Panc1 (cell line): ENCODE data around the gene RHBDD1. TPM values are rescaled to one million over a fixed set of nuclear protein-coding genes. Genes with fewer than 3 reads are reported as not detected.

Source experiments
- ATAC-seq: fragments of 200-7000 bp; cut with Tn5 transposase; 2 replicates; pipeline ENCODE4 v1.9.1; 2020; ENCODE audit warnings: mild to moderate bottlenecking, moderate library complexity
- BruUV-seq: library from RNA; stranded (reverse); fragments of 400-500 nt; replicated peaks from 2 replicates; lab custom pipeline; 2021; lab: Mats Ljungman, UMichigan
- CTCF ChIA-PET: fragments of 300-600 bp; sonication (Branson Sonifier 250); formaldehyde crosslinking; loops from one replicate; lab custom pipeline; 2022; ENCODE audit warnings: antibody characterized with exemption; lab: Charles Lee
- POLR2A ChIA-PET: fragments of 300-600 bp; sonication (Branson Sonifier 250); formaldehyde crosslinking; loops from one replicate; lab custom pipeline; 2022; ENCODE audit warnings: antibody characterized with exemption; lab: Charles Lee
- DNase-seq: peaks from one replicate; pipeline ENCODE4 v3.0.0-alpha.2; 2010; ENCODE audit warnings: low read depth, low spot score
- H3K27ac ChIP-seq: 2 replicates; pipeline ENCODE4 v1.5.1; 2011; ENCODE audit warnings: mild to moderate bottlenecking, low read length, inconsistent platforms
- H3K27me3 ChIP-seq: fragments of 200-500 bp; sonication (Bioruptor generic); 2 replicates; pipeline ENCODE4 v1.6.0; 2014; ENCODE audit warnings: low read length, inconsistent platforms; ENCODE audit not compliant: control insufficient read depth, insufficient read depth
- H3K36me3 ChIP-seq: fragments of 200-500 bp; sonication (Bioruptor generic); 2 replicates; pipeline ENCODE4 v1.5.1; 2014; ENCODE audit warnings: inconsistent platforms, mild to moderate bottlenecking, low read length, moderate library complexity; ENCODE audit not compliant: control insufficient read depth, insufficient read depth
- H3K4me1 ChIP-seq: 2 replicates; pipeline ENCODE4 v1.5.1; 2011; ENCODE audit warnings: inconsistent platforms, mild to moderate bottlenecking, low read length, moderate library complexity; ENCODE audit not compliant: control insufficient read depth, insufficient read depth
- H3K4me3 ChIP-seq, 2 experiments: 2 replicates each; pipeline ENCODE4 v1.5.1; 2011 to 2012; ENCODE audit warnings: low read depth in 2 of 2, low read length in 2 of 2, mild to moderate bottlenecking in 2 of 2, inconsistent platforms in 1 of 2, moderate library complexity in 1 of 2
- H3K9me3 ChIP-seq: fragments of 200-500 bp; sonication (Bioruptor generic); 2 replicates; pipeline ENCODE4 v1.5.1; 2014; ENCODE audit warnings: low read depth, mild to moderate bottlenecking, inconsistent platforms, low read length, moderate library complexity; ENCODE audit not compliant: control insufficient read depth, insufficient read depth
- POLR2AphosphoS5 ChIP-seq: IDR thresholded peaks from 2 replicates; pipeline ENCODE4 v1.6.1; 2012; ENCODE audit warnings: mild to moderate bottlenecking, low read depth, low read length, moderate library complexity
- SIN3A ChIP-seq: IDR thresholded peaks from 2 replicates; pipeline ENCODE4 v1.6.1; 2012; ENCODE audit warnings: low read depth, mild to moderate bottlenecking, low read length, moderate library complexity, borderline replicate concordance; ENCODE audit not compliant: insufficient read depth
- TCF7L2 ChIP-seq: IDR thresholded peaks from 2 replicates; pipeline ENCODE4 v1.6.1; 2011; ENCODE audit warnings: mild to moderate bottlenecking, low read depth, low read length, inconsistent platforms
- in situ Hi-C: cut with HindIII; loops from 2 replicates; pipeline ENCODE4 v1.10.0; 2016; ENCODE audit warnings: low sequenced_read_pairs, low pct_unique_long_range_greater_than_20kb
- intact Hi-C: fragments of 100-400 bp; cut with micrococcal nuclease; formaldehyde crosslinking; loops from one replicate; pipeline ENCODE4 v1.10.0; 2022; ENCODE audit not compliant: unreplicated experiment
- total RNA-seq: library from RNA; stranded (reverse); gene quantifications from one replicate; pipeline ENCODE4 v1.2.1, GENCODE V29; 2021; ENCODE audit not compliant: unreplicated experiment
- TF ChIP-seq, protein P1 (sequence below): fragments of 450-650 bp; IDR thresholded peaks from 2 replicates; pipeline ENCODE4 v1.5.1; 2017; ENCODE audit warnings: mild to moderate bottlenecking
- TF ChIP-seq, protein P2 (sequence below), 2 experiments: IDR thresholded peaks; 2 replicates each; pipeline ENCODE4 v1.6.1; 2011 to 2012; ENCODE audit warnings: low read depth in 2 of 2, control low read depth in 1 of 2, low read length in 1 of 2, mild to moderate bottlenecking in 1 of 2, moderate library complexity in 1 of 2; ENCODE audit not compliant: insufficient read depth in 1 of 2

Gene RHBDD1
- total RNA-seq, 1 experiment from 2014 or later = 25.3 TPM

DNA sequence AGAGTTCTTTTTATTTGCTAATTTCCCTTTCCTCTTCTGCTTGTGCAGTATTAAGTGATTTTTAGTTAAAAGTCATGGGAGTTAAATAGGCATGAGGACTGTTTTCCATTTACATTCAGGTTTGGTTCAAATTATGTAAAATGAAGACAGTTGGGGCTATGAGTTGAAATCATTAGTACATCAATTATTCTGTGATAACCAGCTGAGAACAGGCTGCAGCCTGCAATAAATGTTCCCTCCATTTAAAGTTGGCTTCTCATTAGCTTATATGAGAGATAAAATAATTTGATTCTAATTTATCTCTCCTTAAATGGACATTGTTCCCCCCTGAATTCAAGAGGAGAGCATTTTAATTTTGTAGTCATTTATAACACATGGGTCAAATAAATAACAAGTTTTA is 48.3 kb downstream of the RHBDD1 start:
- ChIA-PET POLR2A (no interaction called here), CTCF (interaction anchor here (0.7 kb wide), 1 partner anchor 47 kb away, joined by 3 read pairs; no protein-coding TSS in a partner anchor)
- Histone ChIP-seq H3K4me3 (no peak overlapping the region), H3K36me3 (no peaks in the 10 kb centered on the region), H3K9me3 (no peaks in the 10 kb centered on the region), H3K27ac (no peak overlapping the region), H3K4me1 (no peaks in the 10 kb centered on the region), H3K27me3 (no peaks in the 10 kb centered on the region)
- no TSS peak for BruUV-seq
- in situ Hi-C loops (no loop called here), intact Hi-C loops (no loop called here)
- DNase-seq (no peak), ATAC-seq (no peak)
- TF ChIP-seq POLR2AphosphoS5 (no peak), SIN3A (no peak), TCF7L2 (no peak)
- TF ChIP-seq, protein P1, sequence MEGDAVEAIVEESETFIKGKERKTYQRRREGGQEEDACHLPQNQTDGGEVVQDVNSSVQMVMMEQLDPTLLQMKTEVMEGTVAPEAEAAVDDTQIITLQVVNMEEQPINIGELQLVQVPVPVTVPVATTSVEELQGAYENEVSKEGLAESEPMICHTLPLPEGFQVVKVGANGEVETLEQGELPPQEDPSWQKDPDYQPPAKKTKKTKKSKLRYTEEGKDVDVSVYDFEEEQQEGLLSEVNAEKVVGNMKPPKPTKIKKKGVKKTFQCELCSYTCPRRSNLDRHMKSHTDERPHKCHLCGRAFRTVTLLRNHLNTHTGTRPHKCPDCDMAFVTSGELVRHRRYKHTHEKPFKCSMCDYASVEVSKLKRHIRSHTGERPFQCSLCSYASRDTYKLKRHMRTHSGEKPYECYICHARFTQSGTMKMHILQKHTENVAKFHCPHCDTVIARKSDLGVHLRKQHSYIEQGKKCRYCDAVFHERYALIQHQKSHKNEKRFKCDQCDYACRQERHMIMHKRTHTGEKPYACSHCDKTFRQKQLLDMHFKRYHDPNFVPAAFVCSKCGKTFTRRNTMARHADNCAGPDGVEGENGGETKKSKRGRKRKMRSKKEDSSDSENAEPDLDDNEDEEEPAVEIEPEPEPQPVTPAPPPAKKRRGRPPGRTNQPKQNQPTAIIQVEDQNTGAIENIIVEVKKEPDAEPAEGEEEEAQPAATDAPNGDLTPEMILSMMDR = no peak
- TF ChIP-seq, protein P2, sequence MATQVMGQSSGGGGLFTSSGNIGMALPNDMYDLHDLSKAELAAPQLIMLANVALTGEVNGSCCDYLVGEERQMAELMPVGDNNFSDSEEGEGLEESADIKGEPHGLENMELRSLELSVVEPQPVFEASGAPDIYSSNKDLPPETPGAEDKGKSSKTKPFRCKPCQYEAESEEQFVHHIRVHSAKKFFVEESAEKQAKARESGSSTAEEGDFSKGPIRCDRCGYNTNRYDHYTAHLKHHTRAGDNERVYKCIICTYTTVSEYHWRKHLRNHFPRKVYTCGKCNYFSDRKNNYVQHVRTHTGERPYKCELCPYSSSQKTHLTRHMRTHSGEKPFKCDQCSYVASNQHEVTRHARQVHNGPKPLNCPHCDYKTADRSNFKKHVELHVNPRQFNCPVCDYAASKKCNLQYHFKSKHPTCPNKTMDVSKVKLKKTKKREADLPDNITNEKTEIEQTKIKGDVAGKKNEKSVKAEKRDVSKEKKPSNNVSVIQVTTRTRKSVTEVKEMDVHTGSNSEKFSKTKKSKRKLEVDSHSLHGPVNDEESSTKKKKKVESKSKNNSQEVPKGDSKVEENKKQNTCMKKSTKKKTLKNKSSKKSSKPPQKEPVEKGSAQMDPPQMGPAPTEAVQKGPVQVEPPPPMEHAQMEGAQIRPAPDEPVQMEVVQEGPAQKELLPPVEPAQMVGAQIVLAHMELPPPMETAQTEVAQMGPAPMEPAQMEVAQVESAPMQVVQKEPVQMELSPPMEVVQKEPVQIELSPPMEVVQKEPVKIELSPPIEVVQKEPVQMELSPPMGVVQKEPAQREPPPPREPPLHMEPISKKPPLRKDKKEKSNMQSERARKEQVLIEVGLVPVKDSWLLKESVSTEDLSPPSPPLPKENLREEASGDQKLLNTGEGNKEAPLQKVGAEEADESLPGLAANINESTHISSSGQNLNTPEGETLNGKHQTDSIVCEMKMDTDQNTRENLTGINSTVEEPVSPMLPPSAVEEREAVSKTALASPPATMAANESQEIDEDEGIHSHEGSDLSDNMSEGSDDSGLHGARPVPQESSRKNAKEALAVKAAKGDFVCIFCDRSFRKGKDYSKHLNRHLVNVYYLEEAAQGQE (IDR thresholded peaks at IDR 0.05; ENCODE audit: insufficient read depth in 1 of 2, low read depth in 2 of 2, low read length in 1 of 2) = no peak

DNA sequence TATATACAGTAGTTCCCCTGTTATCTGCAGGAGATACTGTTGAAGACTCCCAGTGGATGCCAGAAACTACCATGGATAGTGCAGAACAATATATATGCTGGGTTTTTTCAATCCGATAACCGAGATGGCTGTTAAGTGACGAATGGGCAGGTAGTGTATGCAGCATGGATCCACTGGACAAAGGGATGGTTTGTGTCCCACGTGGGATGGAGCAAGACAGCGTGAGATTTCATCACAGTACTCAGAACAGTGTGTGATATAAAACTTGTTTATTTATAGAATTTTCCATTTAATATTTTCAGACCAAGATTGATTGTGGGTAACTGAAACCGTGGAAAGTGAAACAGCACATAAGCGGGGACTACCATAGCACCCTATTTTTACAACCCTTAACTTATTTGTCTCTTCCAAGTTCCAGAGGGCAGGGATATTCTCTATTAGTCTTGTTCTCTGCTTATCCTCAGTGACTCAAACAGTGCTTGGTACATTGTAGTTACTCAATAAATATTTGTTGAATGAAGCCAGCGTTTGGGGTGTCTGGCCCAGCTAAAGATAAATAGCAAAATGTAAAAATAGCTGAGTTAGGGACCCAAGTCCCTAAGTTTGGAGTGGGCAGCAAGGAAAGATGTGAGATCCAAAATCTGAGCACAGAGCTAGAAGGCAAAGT is 50.0 kb downstream of the RHBDD1 start:
- H3K36me3 ChIP-seq = no peaks in the 10 kb centered on the region
- CTCF ChIA-PET = no interaction called here
- in situ Hi-C loops (no loop called here), intact Hi-C loops (no loop called here)
- DNase-seq (no peak), ATAC-seq (no peak)
- POLR2A ChIA-PET = no interaction called here
- no peak overlapping the region for H3K4me3 ChIP-seq
- BruUV-seq = no TSS peak
- H3K4me1 ChIP-seq = no peaks in the 10 kb centered on the region
- TF ChIP-seq POLR2AphosphoS5 (no peak), TCF7L2 (no peak), SIN3A (no peak)
- TF ChIP-seq, protein P2 (IDR thresholded peaks at IDR 0.05; ENCODE audit: insufficient read depth in 1 of 2, low read depth in 2 of 2, low read length in 1 of 2) = no peak
- TF ChIP-seq, protein P1 = no peak
- H3K27ac ChIP-seq = no peak overlapping the region
- no peaks in the 10 kb centered on the region for H3K27me3 ChIP-seq
- H3K9me3 ChIP-seq = no peaks in the 10 kb centered on the region
